Smooth muscle cell (in vitro differentiated cells): ENCODE results near the gene TIGD6. TPM values are rescaled to one million over a fixed set of nuclear protein-coding genes. Genes with fewer than 3 reads are reported as not detected.

Experiments used
- DNase-seq: peaks from one replicate; lab custom pipeline; 2025; ENCODE audit not compliant: unreplicated experiment; lab: John Stamatoyannopoulos, UW
- H2AFZ ChIP-seq: fragments of 200-600 bp; sonication (generic); 2 replicates; pipeline ENCODE4 v1.6.0; 2016; ENCODE audit warnings: antibody characterized with exemption, low read depth, mild to moderate bottlenecking
- H3F3A ChIP-seq: fragments of 200-600 bp; sonication (generic); 2 replicates; pipeline ENCODE4 v1.6.0; 2017; ENCODE audit warnings: antibody characterized with exemption, low read depth
- H3K27ac ChIP-seq: fragments of 200-600 bp; sonication (generic); 2 replicates; pipeline ENCODE4 v1.5.1; 2016; ENCODE audit warnings: low read depth, mild to moderate bottlenecking
- H3K27me3 ChIP-seq: fragments of 200-600 bp; sonication (generic); 2 replicates; pipeline ENCODE4 v1.6.1; 2016; ENCODE audit warnings: low read depth, mild to moderate bottlenecking
- H3K36me3 ChIP-seq: fragments of 200-600 bp; sonication (generic); 2 replicates; pipeline ENCODE4 v1.5.1; 2016; ENCODE audit warnings: low read depth
- H3K4me1 ChIP-seq: fragments of 200-600 bp; sonication (generic); 2 replicates; pipeline ENCODE4 v1.5.1; 2016; ENCODE audit warnings: low read depth
- H3K4me2 ChIP-seq: fragments of 200-600 bp; sonication (generic); 2 replicates; pipeline ENCODE4 v1.6.0; 2016; ENCODE audit warnings: mild to moderate bottlenecking
- H3K4me3 ChIP-seq: fragments of 200-600 bp; sonication (generic); 2 replicates; pipeline ENCODE4 v1.5.1; 2016; ENCODE audit warnings: mild to moderate bottlenecking
- H3K79me2 ChIP-seq: fragments of 200-600 bp; sonication (generic); 2 replicates; pipeline ENCODE4 v1.6.0; 2016; ENCODE audit warnings: low read depth, mild to moderate bottlenecking
- H3K9ac ChIP-seq: fragments of 200-600 bp; sonication (generic); 2 replicates; pipeline ENCODE4 v1.6.0; 2016; ENCODE audit warnings: low read depth
- H3K9me3 ChIP-seq: fragments of 200-600 bp; sonication (generic); replicated peaks from 2 replicates; pipeline ENCODE4 v1.5.1; 2016; ENCODE audit warnings: low read depth
- H4K20me1 ChIP-seq: fragments of 200-600 bp; sonication (generic); 2 replicates; pipeline ENCODE4 v1.6.0; 2016; ENCODE audit warnings: low read depth
- CTCF ChIP-seq: fragments of 200-600 bp; sonication (generic); IDR thresholded peaks from 2 replicates; pipeline ENCODE4 v1.5.1; 2017; ENCODE audit warnings: borderline replicate concordance, mild to moderate bottlenecking, antibody characterized with exemption; ENCODE audit not compliant: insufficient read depth, poor library complexity, severe bottlenecking
- WGBS: methylation state at CpG from one replicate; pipeline ENCODE4 v1.1.7; 2016; ENCODE audit warnings: low lambda C conversion rate; 5-methylcytosine and 5-hydroxymethylcytosine counted together
- polyA plus RNA-seq: library from polyadenylated mRNA; unstranded; fragments of >200 nt; fragmentation: Nextera tagmentation; extraction: Ambion mirVana; gene quantifications from 2 replicates; pipeline ENCODE4 v1.2.1, GENCODE V29; 2016
- total RNA-seq: library from RNA; depleted of rRNA; stranded (reverse); fragments of >200 nt; gene quantifications from 2 replicates; pipeline ENCODE4 v1.2.3, GENCODE V29; 2014

Gene TIGD6
- total and polyA plus RNA-seq, 2 experiments from 2014 or later, result 3.6 to 5.1 TPM

DNA sequence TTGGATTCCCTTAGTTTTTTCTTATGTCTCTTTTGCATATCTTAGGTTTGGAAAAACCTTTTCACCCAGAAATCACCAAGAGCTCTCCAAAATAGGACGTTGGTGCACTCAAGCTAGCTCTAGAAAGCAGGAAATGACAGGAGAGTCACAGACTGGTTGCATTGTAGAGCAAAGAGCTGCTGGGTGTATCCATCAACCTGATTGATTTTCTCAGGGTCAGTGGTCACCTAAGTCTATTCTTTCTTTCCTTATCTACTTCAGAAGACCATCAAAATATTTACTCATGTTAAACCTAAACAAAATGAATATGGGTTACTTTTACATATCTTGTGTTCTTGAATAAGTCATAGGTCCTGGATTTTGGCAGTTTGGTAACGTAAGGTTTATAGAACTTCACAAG is 25.0 kb downstream of the TIGD6 start:
- no peak overlapping the region for H3K4me3 ChIP-seq
- no peak overlapping the region for H3K27ac ChIP-seq
- WGBS, result 76% methylated on average over 2 of the region's 2 CpGs
- H3K79me2 ChIP-seq, result peaks cover 2% of the 10 kb centered on the region
- no peak for TF ChIP-seq CTCF
- H3K4me2 ChIP-seq, result no peak overlapping the region
- no peak overlapping the region for H2AFZ ChIP-seq
- no peaks in the 10 kb centered on the region for H3F3A ChIP-seq
- no peak overlapping the region for H3K9ac ChIP-seq
- peaks cover 4% of the 10 kb centered on the region for H4K20me1 ChIP-seq
- H3K9me3 ChIP-seq, result no peaks in the 10 kb centered on the region
- peaks cover 7% of the 10 kb centered on the region for H3K36me3 ChIP-seq
- no peak for DNase-seq
- no peaks in the 10 kb centered on the region for H3K27me3 ChIP-seq
- H3K4me1 ChIP-seq, result no peaks in the 10 kb centered on the region

DNA sequence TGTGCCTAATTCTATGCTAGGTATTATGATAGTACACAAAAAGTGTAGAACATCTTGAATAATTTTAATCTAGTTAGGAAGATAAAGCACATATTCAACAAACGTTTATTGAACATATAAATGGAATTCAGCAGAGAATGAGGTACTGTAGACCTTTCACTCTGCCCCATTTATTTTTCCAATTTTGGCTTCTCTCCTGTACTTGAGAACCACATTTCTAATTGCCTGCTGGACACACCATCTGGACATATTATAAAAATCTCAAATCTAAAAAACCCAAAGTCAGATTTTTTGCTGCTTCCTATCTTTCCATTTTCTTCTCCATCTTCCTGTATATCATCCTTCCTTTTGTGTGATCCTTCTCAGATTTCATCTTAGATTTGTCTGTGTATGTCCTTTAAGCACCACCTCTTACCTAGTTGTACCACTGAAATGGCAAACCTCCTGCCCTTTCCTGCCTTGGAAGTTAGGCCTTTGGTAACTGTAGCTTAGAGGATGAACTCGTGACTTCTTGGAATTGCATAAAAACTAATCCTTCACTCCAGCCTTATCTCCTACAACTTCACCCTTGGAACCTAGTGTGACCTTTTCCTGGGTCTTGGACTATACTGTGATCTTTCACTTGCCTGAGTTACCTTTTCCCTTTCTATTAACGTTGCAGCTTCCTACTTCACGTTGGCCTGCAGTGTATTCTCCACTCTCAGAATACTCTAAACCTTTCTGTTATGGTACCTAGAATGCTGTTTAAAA is 31.1 kb downstream of the TIGD6 start:
- no peaks in the 10 kb centered on the region for H3K4me1 ChIP-seq
- H3K27ac ChIP-seq, result no peak overlapping the region
- no peak overlapping the region for H3K9ac ChIP-seq
- H3K79me2 ChIP-seq, result peaks cover 9% of the 10 kb centered on the region
- no peak overlapping the region for H3K4me3 ChIP-seq
- DNase-seq, result no peak
- WGBS, result 90% methylated on average over 4 of the region's 4 CpGs
- peaks cover 4% of the 10 kb centered on the region for H4K20me1 ChIP-seq
- H3F3A ChIP-seq, result no peaks in the 10 kb centered on the region
- TF ChIP-seq CTCF, result no peak
- no peaks in the 10 kb centered on the region for H3K9me3 ChIP-seq
- no peaks in the 10 kb centered on the region for H3K27me3 ChIP-seq
- no peak overlapping the region for H2AFZ ChIP-seq
- H3K36me3 ChIP-seq, result no peaks in the 10 kb centered on the region
- H3K4me2 ChIP-seq, result no peak overlapping the region

DNA sequence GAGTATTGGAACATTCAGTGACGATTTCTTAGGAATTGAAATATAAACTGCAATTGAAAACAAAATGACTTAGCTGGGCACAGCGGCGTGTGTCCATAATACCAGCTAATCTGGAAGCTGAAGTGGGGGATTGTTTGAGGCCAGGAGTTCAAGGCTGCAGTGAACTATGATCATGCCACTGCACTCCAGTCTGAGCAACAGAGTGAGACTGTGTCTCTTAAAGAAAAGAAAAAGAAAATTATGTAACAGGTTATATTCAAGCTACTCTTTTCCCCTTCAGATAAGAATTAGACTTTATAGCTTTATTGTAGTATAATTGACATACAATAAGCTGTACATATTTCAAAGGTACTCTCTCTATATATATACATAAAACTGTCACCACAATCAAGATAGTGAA is 33.5 kb downstream of the TIGD6 start:
- H2AFZ ChIP-seq, result no peak overlapping the region
- DNase-seq, result no peak
- H3K9me3 ChIP-seq, result no peaks in the 10 kb centered on the region
- TF ChIP-seq CTCF, result no peak
- no peaks in the 10 kb centered on the region for H3K27me3 ChIP-seq
- H3F3A ChIP-seq, result no peaks in the 10 kb centered on the region
- no peak overlapping the region for H3K4me2 ChIP-seq
- H3K36me3 ChIP-seq, result no peaks in the 10 kb centered on the region
- H3K4me3 ChIP-seq, result no peak overlapping the region
- no peak overlapping the region for H3K9ac ChIP-seq
- no peak overlapping the region for H3K27ac ChIP-seq
- no peaks in the 10 kb centered on the region for H3K4me1 ChIP-seq
- H3K79me2 ChIP-seq, result peaks cover 7% of the 10 kb centered on the region
- H4K20me1 ChIP-seq, result peaks cover 7% of the 10 kb centered on the region
- WGBS, result 95% methylated on average over 3 of the region's 3 CpGs

GRCh38 chr5:149963729-149964128 is 36.7 kb downstream of the TIGD6 start:
- H3K27ac ChIP-seq, result no peak overlapping the region
- H3K36me3 ChIP-seq, result no peaks in the 10 kb centered on the region
- H3K79me2 ChIP-seq, result peaks cover 4% of the 10 kb centered on the region
- H3K9ac ChIP-seq, result no peak overlapping the region
- 98% methylated on average over 3 of the region's 3 CpGs for WGBS
- no peak for DNase-seq
- no peak overlapping the region for H3K4me2 ChIP-seq
- no peak overlapping the region for H2AFZ ChIP-seq
- peaks cover 7% of the 10 kb centered on the region for H3F3A ChIP-seq
- no peaks in the 10 kb centered on the region for H3K9me3 ChIP-seq
- TF ChIP-seq CTCF, result no peak
- H3K4me1 ChIP-seq, result peaks cover 14% of the 10 kb centered on the region
- H4K20me1 ChIP-seq, result peaks cover 3% of the 10 kb centered on the region
- no peak overlapping the region for H3K4me3 ChIP-seq
- H3K27me3 ChIP-seq, result no peaks in the 10 kb centered on the region
